ENCODE data around the gene VRK1.

Gene VRK1

DNA sequence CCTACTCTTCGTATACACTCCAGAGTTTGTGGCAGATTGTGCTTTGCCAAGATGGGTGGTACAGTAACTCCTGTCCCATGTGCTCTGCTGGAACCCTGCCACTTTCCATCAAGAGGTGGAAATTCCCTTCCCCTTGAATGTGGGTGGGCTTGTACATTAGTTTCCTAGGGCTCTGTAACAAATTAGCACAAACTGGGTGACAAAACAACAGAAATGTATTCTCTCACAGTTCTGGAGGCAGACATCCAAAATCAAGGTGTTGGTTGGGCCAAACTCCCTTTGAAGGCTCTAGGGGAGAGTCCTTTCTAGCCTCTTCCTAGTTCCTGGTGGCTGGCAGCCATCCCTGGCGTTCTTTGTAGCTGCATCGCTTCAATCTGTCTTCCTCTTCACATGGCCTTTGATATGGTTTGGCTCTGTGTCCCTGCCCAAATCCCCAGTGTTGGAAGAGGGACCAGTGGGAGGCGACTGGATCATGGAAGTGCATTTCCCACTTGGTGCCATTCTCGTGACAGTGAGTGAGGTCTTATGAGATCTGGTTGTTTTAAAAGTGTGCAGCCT lies 117.5 kb downstream of the VRK1 start:
- H4K20me1 ChIP-seq (ENCODE audit: insufficient read depth, low read length), result no peaks in the 10 kb centered on the region
- no peaks in the 10 kb centered on the region for H3K27me3 ChIP-seq (replicated peaks; ENCODE audit: insufficient read depth, low read length)
- H3K4me2 ChIP-seq (ENCODE audit: low read depth, low read length), result no peak overlapping the region
- no peaks in the 10 kb centered on the region for H3K9me3 ChIP-seq (replicated peaks; ENCODE audit: insufficient read depth, low read length)
- no peaks in the 10 kb centered on the region for H3K9me2 ChIP-seq (replicated peaks; ENCODE audit: insufficient read depth, low read length)
- no peaks in the 10 kb centered on the region for H3K4me1 ChIP-seq (ENCODE audit: low read length)
- no peaks in the 10 kb centered on the region for H3K36me3 ChIP-seq (replicated peaks; ENCODE audit: insufficient read depth, low read length)
- no peaks in the 10 kb centered on the region for H3F3A ChIP-seq (ENCODE audit: insufficient read depth, low read length)
- no peak for DNase-seq
- no peaks in the 10 kb centered on the region for H3K79me2 ChIP-seq (ENCODE audit: low read length)
- H3K27ac ChIP-seq (ENCODE audit: low read length), result no peak overlapping the region
- H3K9ac ChIP-seq (ENCODE audit: low read length), result no peak overlapping the region
- H2AFZ ChIP-seq (ENCODE audit: low read length), result no peak overlapping the region
- H3K4me3 ChIP-seq (ENCODE audit: low read length), result no peak overlapping the region
- TF ChIP-seq EZH2phosphoT487 (IDR thresholded peaks at IDR 0.05; ENCODE audit: low read length) (no peak), EZH2 (optimal IDR thresholded peaks at IDR 0.05; ENCODE audit: low read depth, low read length) (no peak)
- TF ChIP-seq, protein P1, sequence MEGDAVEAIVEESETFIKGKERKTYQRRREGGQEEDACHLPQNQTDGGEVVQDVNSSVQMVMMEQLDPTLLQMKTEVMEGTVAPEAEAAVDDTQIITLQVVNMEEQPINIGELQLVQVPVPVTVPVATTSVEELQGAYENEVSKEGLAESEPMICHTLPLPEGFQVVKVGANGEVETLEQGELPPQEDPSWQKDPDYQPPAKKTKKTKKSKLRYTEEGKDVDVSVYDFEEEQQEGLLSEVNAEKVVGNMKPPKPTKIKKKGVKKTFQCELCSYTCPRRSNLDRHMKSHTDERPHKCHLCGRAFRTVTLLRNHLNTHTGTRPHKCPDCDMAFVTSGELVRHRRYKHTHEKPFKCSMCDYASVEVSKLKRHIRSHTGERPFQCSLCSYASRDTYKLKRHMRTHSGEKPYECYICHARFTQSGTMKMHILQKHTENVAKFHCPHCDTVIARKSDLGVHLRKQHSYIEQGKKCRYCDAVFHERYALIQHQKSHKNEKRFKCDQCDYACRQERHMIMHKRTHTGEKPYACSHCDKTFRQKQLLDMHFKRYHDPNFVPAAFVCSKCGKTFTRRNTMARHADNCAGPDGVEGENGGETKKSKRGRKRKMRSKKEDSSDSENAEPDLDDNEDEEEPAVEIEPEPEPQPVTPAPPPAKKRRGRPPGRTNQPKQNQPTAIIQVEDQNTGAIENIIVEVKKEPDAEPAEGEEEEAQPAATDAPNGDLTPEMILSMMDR (IDR thresholded peaks at IDR 0.05; ENCODE audit: low read length), result no peak

DNA sequence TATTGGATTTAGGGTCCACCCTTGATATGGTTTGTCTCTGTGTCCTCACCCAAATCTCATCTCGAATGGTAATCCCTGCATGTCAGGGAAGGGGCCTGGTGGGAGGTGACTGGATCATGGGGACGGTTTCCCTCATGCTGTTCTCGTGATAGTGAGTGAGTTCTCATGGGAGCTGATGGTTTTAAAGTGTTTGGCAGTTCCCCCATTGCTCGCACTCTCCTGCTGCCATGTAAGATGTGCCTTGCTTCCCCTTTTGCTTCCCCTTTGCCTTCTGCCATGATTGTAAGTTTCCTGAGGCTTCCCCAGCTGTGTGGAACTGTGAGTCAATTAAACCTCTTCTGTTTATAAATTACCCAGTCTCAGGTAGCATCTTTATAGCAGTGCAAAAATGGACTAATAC lies 118.3 kb downstream of the VRK1 start:
- Histone ChIP-seq H3K27me3 (replicated peaks; ENCODE audit: insufficient read depth, low read length) (no peaks in the 10 kb centered on the region), H2AFZ (ENCODE audit: low read length) (no peak overlapping the region), H4K20me1 (ENCODE audit: insufficient read depth, low read length) (no peaks in the 10 kb centered on the region), H3K4me2 (ENCODE audit: low read depth, low read length) (no peak overlapping the region), H3K27ac (ENCODE audit: low read length) (no peak overlapping the region), H3K79me2 (ENCODE audit: low read length) (no peaks in the 10 kb centered on the region), H3K4me3 (ENCODE audit: low read length) (no peak overlapping the region), H3F3A (ENCODE audit: insufficient read depth, low read length) (no peaks in the 10 kb centered on the region), H3K9me3 (replicated peaks; ENCODE audit: insufficient read depth, low read length) (no peaks in the 10 kb centered on the region), H3K9ac (ENCODE audit: low read length) (no peak overlapping the region), H3K36me3 (replicated peaks; ENCODE audit: insufficient read depth, low read length) (no peaks in the 10 kb centered on the region), H3K9me2 (replicated peaks; ENCODE audit: insufficient read depth, low read length) (no peaks in the 10 kb centered on the region), H3K4me1 (ENCODE audit: low read length) (no peaks in the 10 kb centered on the region)
- TF ChIP-seq, protein P1 (IDR thresholded peaks at IDR 0.05; ENCODE audit: low read length), result no peak
- TF ChIP-seq EZH2 (optimal IDR thresholded peaks at IDR 0.05; ENCODE audit: low read depth, low read length) (no peak), EZH2phosphoT487 (IDR thresholded peaks at IDR 0.05; ENCODE audit: low read length) (no peak)
- DNase-seq, result no peak

DNA sequence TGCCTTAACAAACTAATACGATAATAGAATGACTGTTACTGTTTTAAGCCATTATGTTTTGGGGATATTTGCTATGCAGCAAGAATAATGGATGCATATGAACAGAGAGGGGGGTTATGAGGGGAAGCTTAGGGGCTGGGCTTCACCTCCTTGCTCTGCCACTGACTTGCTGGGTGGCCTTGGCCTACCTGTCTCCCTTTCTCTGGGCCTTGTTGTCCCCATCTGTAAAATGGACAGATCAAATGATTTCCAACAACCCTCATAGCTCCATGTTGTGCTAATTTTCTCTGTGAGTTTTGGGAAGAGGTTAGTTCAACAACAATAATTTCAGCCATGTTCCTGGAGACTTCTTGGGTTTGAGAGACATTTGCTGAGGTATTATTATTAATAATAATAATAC lies 119.6 kb downstream of the VRK1 start:
- no peaks in the 10 kb centered on the region for H3K4me1 ChIP-seq (ENCODE audit: low read length)
- no peak overlapping the region for H3K27ac ChIP-seq (ENCODE audit: low read length)

More for the DNA sequence above, 119.6 kb downstream of the VRK1 start:
- no peaks in the 10 kb centered on the region for H3K9me3 ChIP-seq (replicated peaks; ENCODE audit: insufficient read depth, low read length)
- no peak overlapping the region for H2AFZ ChIP-seq (ENCODE audit: low read length)
- no peaks in the 10 kb centered on the region for H3K79me2 ChIP-seq (ENCODE audit: low read length)
- no peaks in the 10 kb centered on the region for H3K27me3 ChIP-seq (replicated peaks; ENCODE audit: insufficient read depth, low read length)
- no peak for DNase-seq
- H4K20me1 ChIP-seq (ENCODE audit: insufficient read depth, low read length), result no peaks in the 10 kb centered on the region
- H3K4me3 ChIP-seq (ENCODE audit: low read length), result no peak overlapping the region
- TF ChIP-seq, protein P1 (IDR thresholded peaks at IDR 0.05; ENCODE audit: low read length), result no peak
- TF ChIP-seq EZH2phosphoT487 (IDR thresholded peaks at IDR 0.05; ENCODE audit: low read length), result no peak
- no peak for TF ChIP-seq EZH2 (optimal IDR thresholded peaks at IDR 0.05; ENCODE audit: low read depth, low read length)
- no peak overlapping the region for H3K4me2 ChIP-seq (ENCODE audit: low read depth, low read length)
- no peaks in the 10 kb centered on the region for H3K9me2 ChIP-seq (replicated peaks; ENCODE audit: insufficient read depth, low read length)
- no peak overlapping the region for H3K9ac ChIP-seq (ENCODE audit: low read length)
- no peaks in the 10 kb centered on the region for H3F3A ChIP-seq (ENCODE audit: insufficient read depth, low read length)
- H3K36me3 ChIP-seq (replicated peaks; ENCODE audit: insufficient read depth, low read length), result no peaks in the 10 kb centered on the region
